Measurements from ENCODE around the gene OLFML2B. TPM values are rescaled to one million over a fixed set of nuclear protein-coding genes. Genes with fewer than 3 reads are reported as not detected.

The OLFML2B gene
- total RNA-seq, 2 donors from 2014 or later: 1.6 to 4.9 TPM

DNA sequence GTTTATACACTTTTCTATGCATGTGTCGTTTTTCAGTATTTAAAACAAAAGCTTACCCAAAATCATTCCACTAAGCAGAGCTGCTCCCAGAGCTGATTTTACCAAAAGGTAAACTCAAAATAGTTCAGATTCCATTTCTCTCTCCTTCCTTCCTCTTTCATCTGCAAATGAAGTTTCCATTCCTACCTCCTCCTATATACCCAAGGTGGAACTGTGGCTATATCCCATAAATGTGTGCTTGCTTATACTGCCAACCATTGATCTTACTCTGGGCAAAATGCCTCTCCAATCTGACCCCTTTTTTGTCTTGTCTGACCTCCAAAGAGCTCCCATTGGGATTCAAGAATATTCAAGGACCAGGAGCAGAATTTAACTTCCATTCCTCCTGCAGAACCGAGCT, 9.5 kb downstream of the OLFML2B start:
- intact Hi-C loops (cut with DNase I): no loop called here
- no peak for DNase-seq
- Histone ChIP-seq H3K27ac (no peak overlapping the region), H3K4me3 (no peak overlapping the region), H3K4me1 (peaks cover 32% of the 10 kb centered on the region), H3K27me3 (no peaks in the 10 kb centered on the region), H3K9me3 (no peaks in the 10 kb centered on the region), H3K36me3 (replicated peaks in 1 of 2; ENCODE audit: insufficient read depth in 1 of 2, low read depth in 2 of 2) (no peaks in the 10 kb centered on the region)
- WGBS, 2 donors: 86 to 89% methylated on average over 2 of the region's 2 CpGs
- no peak for ATAC-seq
- no peak for TF ChIP-seq POLR2A (IDR thresholded peaks at IDR 0.05)
- TF ChIP-seq CTCF (IDR thresholded peaks at IDR 0.05): no peak

DNA sequence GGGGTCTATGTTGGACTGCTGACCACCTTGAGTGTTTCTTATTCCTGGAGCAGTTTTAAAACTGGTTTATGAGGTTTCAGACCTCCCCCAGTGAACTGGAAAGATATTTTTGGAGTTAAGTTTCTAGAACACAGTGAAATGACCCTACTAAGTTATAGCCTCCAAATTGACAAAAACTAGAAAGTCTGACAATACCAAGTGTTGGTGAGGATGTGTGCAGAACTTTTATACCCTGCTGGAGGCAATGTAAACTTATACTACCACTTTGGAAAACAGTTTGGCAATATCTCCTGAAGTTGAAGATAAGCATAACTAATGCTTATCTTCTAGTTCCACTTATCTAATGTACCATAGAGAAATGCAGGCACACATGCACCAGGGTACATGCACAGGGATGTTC, 10.4 kb downstream of the OLFML2B start:
- H3K27ac ChIP-seq: no peak overlapping the region
- H3K4me1 ChIP-seq: peaks cover 24% of the 10 kb centered on the region
- TF ChIP-seq POLR2A (IDR thresholded peaks at IDR 0.05): no peak
- TF ChIP-seq CTCF (IDR thresholded peaks at IDR 0.05): no peak
- H3K4me3 ChIP-seq: no peak overlapping the region
- intact Hi-C loops (cut with DNase I): no loop called here
- ATAC-seq (no peak), DNase-seq (no peak)
- no peaks in the 10 kb centered on the region for H3K36me3 ChIP-seq (replicated peaks in 1 of 2; ENCODE audit: insufficient read depth in 1 of 2, low read depth in 2 of 2)
- no peaks in the 10 kb centered on the region for H3K9me3 ChIP-seq
- H3K27me3 ChIP-seq: no peaks in the 10 kb centered on the region

GRCh38 chr1:162011337-162012012, 12.2 kb downstream of the OLFML2B start:
- intact Hi-C loops (cut with DNase I): no loop called here
- no peak for ATAC-seq

DNA sequence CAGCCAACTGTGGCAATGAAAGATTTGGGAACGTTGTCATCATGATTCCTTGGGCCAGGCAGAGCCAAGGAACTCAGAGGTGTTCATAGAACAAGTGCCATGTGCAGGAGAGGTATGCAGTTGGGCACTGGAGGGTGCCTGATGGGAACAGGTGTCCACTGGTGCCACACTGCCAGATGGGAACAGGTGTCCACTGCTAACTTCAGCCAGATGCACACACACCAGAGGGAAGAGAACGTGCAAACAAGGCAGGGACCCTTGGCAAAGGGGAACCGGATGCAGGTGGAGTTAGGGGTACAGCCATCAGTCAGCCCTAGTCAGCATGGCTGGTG, 13.5 kb downstream of the OLFML2B start:
- no peak overlapping the region for H3K27ac ChIP-seq
- H3K9me3 ChIP-seq: no peaks in the 10 kb centered on the region
- ATAC-seq: no peak
- TF ChIP-seq POLR2A (IDR thresholded peaks at IDR 0.05): no peak
- no peak for TF ChIP-seq CTCF (IDR thresholded peaks at IDR 0.05)
- no peak for DNase-seq
- intact Hi-C loops (cut with DNase I): no loop called here
- H3K4me1 ChIP-seq: peaks cover 18% of the 10 kb centered on the region
- no peak overlapping the region for H3K4me3 ChIP-seq
- no peaks in the 10 kb centered on the region for H3K36me3 ChIP-seq (replicated peaks in 1 of 2; ENCODE audit: insufficient read depth in 1 of 2, low read depth in 2 of 2)
- no peaks in the 10 kb centered on the region for H3K27me3 ChIP-seq
- 40 to 61% methylated on average over 3 of the region's 3 CpGs for WGBS, 2 donors

More at GRCh38 chr1:162011337-162012012, 12.2 kb downstream of the OLFML2B start:
- Histone ChIP-seq H3K36me3 (replicated peaks in 1 of 2; ENCODE audit: insufficient read depth in 1 of 2, low read depth in 2 of 2) (no peaks in the 10 kb centered on the region), H3K4me3 (no peak overlapping the region), H3K27ac (no peak overlapping the region), H3K4me1 (peaks cover 24% of the 10 kb centered on the region), H3K9me3 (no peaks in the 10 kb centered on the region), H3K27me3 (no peaks in the 10 kb centered on the region)
- 79 to 88% methylated on average over 7 to 9 of the region's 9 CpGs for WGBS, 2 donors
- DNase-seq: no peak
- TF ChIP-seq POLR2A (IDR thresholded peaks at IDR 0.05): no peak
- no peak for TF ChIP-seq CTCF (IDR thresholded peaks at IDR 0.05)

DNA sequence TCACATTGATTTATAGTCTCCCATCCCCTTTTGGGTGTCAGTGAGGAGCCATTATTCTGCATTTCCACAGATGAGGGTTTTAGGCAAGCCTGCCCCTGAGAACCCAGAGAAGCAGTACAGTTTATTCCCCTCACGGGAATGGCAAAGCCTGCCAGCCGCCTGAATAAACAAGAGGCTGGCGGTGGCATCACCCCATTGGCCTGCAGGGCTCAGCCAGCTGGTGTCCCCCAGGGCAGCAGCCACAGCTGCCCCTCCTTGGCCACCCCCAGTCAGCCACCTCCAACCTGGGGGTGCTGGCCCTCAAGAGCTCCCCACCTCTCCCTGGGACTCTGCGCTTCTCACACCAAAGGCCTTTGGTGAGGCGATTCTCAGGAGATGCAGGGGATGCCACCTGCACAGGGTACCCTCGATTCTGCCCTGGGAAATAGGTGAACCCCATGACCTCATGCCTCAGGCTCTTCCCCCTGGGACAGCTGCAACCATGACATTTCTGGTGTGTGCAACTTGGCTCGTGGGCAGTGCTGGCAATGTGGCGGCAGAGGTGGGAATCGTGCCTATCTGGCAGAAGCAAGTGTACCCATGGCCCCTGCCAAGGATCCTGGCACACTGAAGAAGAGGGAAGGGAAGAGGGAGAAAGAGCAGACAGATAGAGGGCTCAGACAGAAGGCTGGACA, 14.0 kb downstream of the OLFML2B start:
- peak overlapping the region in 1 of 4 donors; percentile 27 for H3K27ac ChIP-seq
- intact Hi-C loops (cut with DNase I): no loop called here
- H3K4me1 ChIP-seq: peaks cover 17% of the 10 kb centered on the region
- 36 to 42% methylated on average over 8 to 9 of the region's 9 CpGs for WGBS, 2 donors
- ATAC-seq: peak; percentile 91
- H3K36me3 ChIP-seq (replicated peaks in 1 of 2; ENCODE audit: insufficient read depth in 1 of 2, low read depth in 2 of 2): no peaks in the 10 kb centered on the region
- no peaks in the 10 kb centered on the region for H3K27me3 ChIP-seq
- TF ChIP-seq CTCF (IDR thresholded peaks at IDR 0.05): peak in 1 of 7 experiments; percentile 13
- TF ChIP-seq POLR2A (IDR thresholded peaks at IDR 0.05): no peak
- peak; percentile 75 to 87 (median 79) for DNase-seq
- no peaks in the 10 kb centered on the region for H3K9me3 ChIP-seq
- H3K4me3 ChIP-seq: no peak overlapping the region
